Pancreas (tissue), 10 donors: ENCODE measurements around the gene STAT4. TPM values are rescaled to one million over a fixed set of nuclear protein-coding genes. Genes with fewer than 3 reads are reported as not detected.

Source experiments
- ATAC-seq, 4 donors: fragments of 200-7000 bp; cut with Tn5 transposase; one replicate each; pipeline versions ENCODE4 v1.8.0 to v1.9.1; 2020; ENCODE audit warnings: mild to moderate bottlenecking in 4 of 4, moderate library complexity in 4 of 4
- DNase-seq, 6 donors: peaks; one replicate each; pipeline ENCODE4 v3.0.0-alpha.2; 2020
- FAIRE-seq: peaks from 2 replicates; lab custom pipeline; 2012; peaks lifted over from hg19 to GRCh38; lab: Jason Lieb, UNC
- H3K27ac ChIP-seq, 4 donors: fragments of 200-600 bp; sonication (generic); 1 replicate in 3 of 4; 2 replicates in 1 of 4; pipeline versions ENCODE4 v1.5.0 to v1.8.0; 2020
- H3K27me3 ChIP-seq, 4 donors: fragments of 200-600 bp; one replicate each; pipeline ENCODE4 v1.8.0; 2021
- H3K36me3 ChIP-seq, 3 donors: fragments of 200-600 bp; sonication (generic) in 1 of 3; one replicate each; pipeline versions ENCODE4 v1.5.0 to v1.8.0; 2020 to 2021
- H3K4me1 ChIP-seq, 3 donors: fragments of 200-600 bp; one replicate each; pipeline ENCODE4 v1.8.0; 2021
- H3K4me3 ChIP-seq, 4 donors: fragments of 200-600 bp; sonication (generic) in 2 of 4; one replicate each; pipeline versions ENCODE4 v1.5.0 to v1.8.0; 2020 to 2021
- H3K9me3 ChIP-seq, 4 donors: fragments of 200-600 bp; one replicate each; pipeline ENCODE4 v1.8.0; 2021
- CTCF ChIP-seq, 4 donors: fragments of 200-600 bp; sonication (generic) in 3 of 4; IDR thresholded peaks; one replicate each; pipeline versions ENCODE4 v1.5.0 to v1.8.0; 2021; ENCODE audit warnings: antibody characterized with exemption in 4 of 4
- WGBS, 2 donors: extraction: QIAGEN DNeasy Blood & Tissue Kit; methylation state at CpG; one replicate each; pipeline ENCODE4 v1.1.7; 2013; 5-methylcytosine and 5-hydroxymethylcytosine counted together
- intact Hi-C, 3 donors: fragments of 100-400 bp; cut with DNase I; formaldehyde crosslinking; loops; one replicate each; pipeline versions ENCODE4 v1.11.1 to v1.14.2; 2022
- polyA plus RNA-seq, 2 donors: library from polyadenylated mRNA; stranded (reverse); fragments of 200-250 nt; gene quantifications; one replicate each; pipeline ENCODE4 v1.2.3, GENCODE V29; 2013
- total RNA-seq, 6 donors: library from RNA; stranded (reverse); fragmentation: NEBNext Ultra II Directional in 4 of 6; extraction: Animal tissue kit (Norgen Biotek cat#: 25700) in 4 of 6; gene quantifications; one replicate each; pipeline versions ENCODE4 v1.2.1 to v1.2.4, GENCODE V29; 2021 to 2023
- donor health status: healthy with polysubstance abuse.
- donor health status: DM: no; HTN: no; CAD: no; lungs with moderate emphysema.
- donor health status: DM: no; HTN: no; CAD: no.
- donor health status: control.
- donor health status: control.
- donor health status: Bipolar disorder and iron deficiency.
- donor health status: DM: yes; HTN: yes; CAD: no.
- donor health status: DM: no; HTN: no; CAD: no.
- donor health status: DM: no; HTN: no; CAD: no.
- donor health status: DM: yes; HTN: yes; CAD: no.

STAT4 gene
- total and polyA plus RNA-seq, 8 donors = 0.60 to 6.4 (median 1.8) TPM

GRCh38 chr2:191056228-191056627, 94.6 kb downstream of the STAT4 start:
- Histone ChIP-seq H3K9me3 (no peaks in the 10 kb centered on the region), H3K4me3 (no peak overlapping the region), H3K36me3 (no peaks in the 10 kb centered on the region), H3K27me3 (no peaks in the 10 kb centered on the region), H3K4me1 (no peaks in the 10 kb centered on the region), H3K27ac (no peak overlapping the region)
- intact Hi-C loops = loop anchor here in 1 of 3 donors (10.0 kb wide), 1 partner anchor 99 kb away; the partner anchor contains the start of gene STAT4
- FAIRE-seq = no peak
- no peak for TF ChIP-seq CTCF (IDR thresholded peaks at IDR 0.05)
- ATAC-seq = no peak
- DNase-seq = no peak
- 89 to 90% methylated on average over 2 of the region's 2 CpGs for WGBS, 2 donors

GRCh38 chr2:191053256-191053655, 97.5 kb downstream of the STAT4 start:
- Histone ChIP-seq H3K4me3 (no peak overlapping the region), H3K36me3 (no peaks in the 10 kb centered on the region), H3K27ac (no peak overlapping the region), H3K9me3 (no peaks in the 10 kb centered on the region), H3K4me1 (peaks cover 0 to 6% (median 0%) of the 10 kb centered on the region in 3 donors), H3K27me3 (no peaks in the 10 kb centered on the region)
- 52 to 54% methylated on average over 6 of the region's 6 CpGs for WGBS, 2 donors
- DNase-seq (no peak), FAIRE-seq (no peak), ATAC-seq (no peak)
- intact Hi-C loops = loop anchor here in 1 of 3 donors (10.0 kb wide), 1 partner anchor 102 kb away; the partner anchor contains the start of gene STAT4
- TF ChIP-seq CTCF (IDR thresholded peaks at IDR 0.05) = no peak

GRCh38 chr2:191051825-191052778, 98.7 kb downstream of the STAT4 start:
- peak; percentile 88 for FAIRE-seq
- DNase-seq = no peak
- no peak overlapping the region for H3K27ac ChIP-seq
- peaks cover 0 to 6% (median 0%) of the 10 kb centered on the region in 3 donors for H3K4me1 ChIP-seq
- intact Hi-C loops = loop anchor here in 1 of 3 donors (10.0 kb wide), 1 partner anchor 103 kb away; the partner anchor contains the start of gene STAT4
- TF ChIP-seq CTCF (IDR thresholded peaks at IDR 0.05) = peak in 3 of 4 donors; percentile 31 to 48 (median 46)
- no peaks in the 10 kb centered on the region for H3K9me3 ChIP-seq
- ATAC-seq = peak; percentile 50 to 84 (median 71)
- H3K27me3 ChIP-seq = no peaks in the 10 kb centered on the region
- 18 to 24% methylated on average over 10 of the region's 10 CpGs for WGBS, 2 donors
- H3K4me3 ChIP-seq = no peak overlapping the region
- no peaks in the 10 kb centered on the region for H3K36me3 ChIP-seq

- Histone ChIP-seq H3K27me3 (no peaks in the 10 kb centered on the region), H3K36me3 (no peaks in the 10 kb centered on the region), H3K4me3 (no peak overlapping the region), H3K9me3 (no peaks in the 10 kb centered on the region), H3K27ac (no peak overlapping the region), H3K4me1 (peaks cover 0 to 6% (median 0%) of the 10 kb centered on the region in 3 donors)
- FAIRE-seq (no peak), DNase-seq (no peak), ATAC-seq (no peak)
- intact Hi-C loops = loop anchor here in 1 of 3 donors (10.0 kb wide), 1 partner anchor 104 kb away; the partner anchor contains the start of gene STAT4
- WGBS, 2 donors = 62 to 67% methylated on average over 3 of the region's 3 CpGs
- TF ChIP-seq CTCF (IDR thresholded peaks at IDR 0.05) = no peak
These were observed 99.6 kb downstream of the STAT4 start for GRCh38 chr2:191051177-191051576.
